HG03432 (cell line): ENCODE measurements around the gene DGAT2L6.
A peak's percentile ranks its signal among the peaks of the same experiment; 100 is the strongest.

Source experiments
- ATAC-seq: cut with Tn5 transposase; IDR thresholded peaks from one replicate; pipeline ENCODE4 v1.9.1; 2021; ENCODE audit warnings: mild to moderate bottlenecking, moderate library complexity; ENCODE audit not compliant: unreplicated experiment

DGAT2L6 gene

GRCh38 chrX:70176938-70177533, at the start of gene DGAT2L6:
DGAT2L6 (plus strand) TSS chrX:70177483; CDS start chrX:70177583, 100 bp downstream.
- ATAC-seq: peak; percentile 56

- ATAC-seq: no peak
Measured at GRCh38 chrX:70128071-70128470, 49.2 kb upstream of the DGAT2L6 start.

GRCh38 chrX:70129816-70130215, 47.5 kb upstream of the DGAT2L6 start:
- ATAC-seq: no peak

GRCh38 chrX:70132224-70132623, 45.1 kb upstream of the DGAT2L6 start:
- ATAC-seq: no peak

GRCh38 chrX:70132877-70133302, 44.4 kb upstream of the DGAT2L6 start:
- ATAC-seq: no peak

- ATAC-seq: peak; percentile 91
Measured at GRCh38 chrX:70133303-70134115, 43.8 kb upstream of the DGAT2L6 start, which contains the start of gene IGBP1. IGBP1 (plus strand) TSS chrX:70133447; CDS start chrX:70133948, 501 bp downstream.

GRCh38 chrX:70134116-70134477, 43.2 kb upstream of the DGAT2L6 start:
- peak; percentile 15 for ATAC-seq

GRCh38 chrX:70138622-70139021, 38.7 kb upstream of the DGAT2L6 start:
- no peak for ATAC-seq

GRCh38 chrX:70139736-70140135, 37.5 kb upstream of the DGAT2L6 start:
- ATAC-seq: no peak

- ATAC-seq: no peak
Measured at GRCh38 chrX:70141373-70141772, 35.9 kb upstream of the DGAT2L6 start.

- no peak for ATAC-seq
Measured at GRCh38 chrX:70166601-70167590, 10.4 kb upstream of the DGAT2L6 start.

GRCh38 chrX:70168238-70169188, 8.8 kb upstream of the DGAT2L6 start:
- ATAC-seq: no peak

- no peak for ATAC-seq
Measured at GRCh38 chrX:70169281-70169680, 8.0 kb upstream of the DGAT2L6 start.

GRCh38 chrX:70171624-70172023, 5.7 kb upstream of the DGAT2L6 start:
- ATAC-seq: no peak

- ATAC-seq: no peak
Measured at GRCh38 chrX:70172221-70172620, 5.1 kb upstream of the DGAT2L6 start.

- no peak for ATAC-seq
Measured at GRCh38 chrX:70172964-70173363, 4.3 kb upstream of the DGAT2L6 start.

GRCh38 chrX:70174754-70175153, 2.5 kb upstream of the DGAT2L6 start:
- ATAC-seq: no peak

GRCh38 chrX:70175338-70175737, 1.9 kb upstream of the DGAT2L6 start:
- ATAC-seq: no peak

GRCh38 chrX:70183091-70183490, 5.8 kb downstream of the DGAT2L6 start:
- ATAC-seq: no peak

GRCh38 chrX:70190225-70190624, 12.9 kb downstream of the DGAT2L6 start:
- no peak for ATAC-seq
